SHP77 treated with DMSO at 0.1 percent for 48 hours (cell line): ENCODE results near the gene MANSC1.

ENCODE experiments used
- DNase-seq: peaks from one replicate; lab custom pipeline; 2025; lab: John Stamatoyannopoulos, UW

The MANSC1 gene

GRCh38 chr12:12349711-12350665 lies at the start of gene MANSC1:
Gene MANSC1 (minus strand): TSS chr12:12350242. CDS start chr12:12343314, 6,928 bp downstream.
- DNase-seq: no peak

- no peak for DNase-seq
Measured at GRCh38 chr12:12399161-12399560, 49.1 kb upstream of the MANSC1 start.

- no peak for DNase-seq
Measured at GRCh38 chr12:12398026-12398859, 48.2 kb upstream of the MANSC1 start.

- no peak for DNase-seq
Measured at GRCh38 chr12:12397184-12397583, 47.1 kb upstream of the MANSC1 start.

- no peak for DNase-seq
Measured at GRCh38 chr12:12396694-12397093, 46.7 kb upstream of the MANSC1 start.

- DNase-seq: no peak
Measured at GRCh38 chr12:12393171-12393570, 43.1 kb upstream of the MANSC1 start.

GRCh38 chr12:12392413-12392812 lies 42.4 kb upstream of the MANSC1 start:
- DNase-seq: no peak

- no peak for DNase-seq
Measured at GRCh38 chr12:12387501-12387900, 37.5 kb upstream of the MANSC1 start.

- DNase-seq: no peak
Measured at GRCh38 chr12:12384571-12385340, 34.7 kb upstream of the MANSC1 start.

GRCh38 chr12:12381982-12382381 lies 31.9 kb upstream of the MANSC1 start:
- DNase-seq: no peak

- DNase-seq: no peak
Measured at GRCh38 chr12:12380949-12381593, 31.0 kb upstream of the MANSC1 start.

- DNase-seq: no peak
Measured at GRCh38 chr12:12379831-12380730, 30.0 kb upstream of the MANSC1 start.

- no peak for DNase-seq
Measured at GRCh38 chr12:12378616-12379015, 28.6 kb upstream of the MANSC1 start.

- DNase-seq: peak; percentile 36
Measured at GRCh38 chr12:12376646-12377448, 26.8 kb upstream of the MANSC1 start.

GRCh38 chr12:12372946-12373722 lies 23.1 kb upstream of the MANSC1 start:
- no peak for DNase-seq

- DNase-seq: no peak
Measured at GRCh38 chr12:12367482-12367998, 17.5 kb upstream of the MANSC1 start.

- no peak for DNase-seq
Measured at GRCh38 chr12:12366701-12367481, 16.8 kb upstream of the MANSC1 start.

GRCh38 chr12:12365931-12366431 lies 15.9 kb upstream of the MANSC1 start:
- no peak for DNase-seq
